NCI-H748 treated with DMSO at 0.1 percent for 48 hours (cell line): ENCODE data around the gene SLC16A3.
A peak's percentile ranks its signal among the peaks of the same experiment; 100 is the strongest.

Experiments used
- DNase-seq: peaks from one replicate; lab custom pipeline; 2025; lab: John Stamatoyannopoulos, UW

Gene SLC16A3

GRCh38 chr17:82269138-82269881 lies 40.5 kb downstream of the SLC16A3 start:
- DNase-seq, result no peak

GRCh38 chr17:82269882-82270500 lies 41.1 kb downstream of the SLC16A3 start:
- no peak for DNase-seq

DNA sequence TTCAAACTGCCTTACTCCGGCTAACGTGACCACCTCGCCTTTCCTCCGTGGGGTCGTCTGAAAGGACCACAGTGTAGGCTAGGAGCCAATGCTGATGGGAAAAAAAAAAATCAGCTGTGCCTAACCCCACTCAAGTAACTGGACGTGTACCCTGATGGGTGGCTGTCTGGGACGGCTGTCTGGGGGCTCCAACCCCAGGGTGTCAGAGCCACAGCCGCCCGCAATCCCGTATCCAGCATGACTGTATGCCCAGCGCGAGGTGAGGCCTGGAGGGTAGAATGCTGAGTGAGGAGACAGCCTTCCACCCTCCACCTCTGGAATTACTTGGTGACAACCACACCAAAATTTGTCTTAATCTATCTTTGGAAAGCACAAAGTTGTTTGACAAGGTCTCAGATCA lies 41.8 kb downstream of the SLC16A3 start:
- no peak for DNase-seq

GRCh38 chr17:82271401-82271800 lies 42.6 kb downstream of the SLC16A3 start:
- no peak for DNase-seq

DNA sequence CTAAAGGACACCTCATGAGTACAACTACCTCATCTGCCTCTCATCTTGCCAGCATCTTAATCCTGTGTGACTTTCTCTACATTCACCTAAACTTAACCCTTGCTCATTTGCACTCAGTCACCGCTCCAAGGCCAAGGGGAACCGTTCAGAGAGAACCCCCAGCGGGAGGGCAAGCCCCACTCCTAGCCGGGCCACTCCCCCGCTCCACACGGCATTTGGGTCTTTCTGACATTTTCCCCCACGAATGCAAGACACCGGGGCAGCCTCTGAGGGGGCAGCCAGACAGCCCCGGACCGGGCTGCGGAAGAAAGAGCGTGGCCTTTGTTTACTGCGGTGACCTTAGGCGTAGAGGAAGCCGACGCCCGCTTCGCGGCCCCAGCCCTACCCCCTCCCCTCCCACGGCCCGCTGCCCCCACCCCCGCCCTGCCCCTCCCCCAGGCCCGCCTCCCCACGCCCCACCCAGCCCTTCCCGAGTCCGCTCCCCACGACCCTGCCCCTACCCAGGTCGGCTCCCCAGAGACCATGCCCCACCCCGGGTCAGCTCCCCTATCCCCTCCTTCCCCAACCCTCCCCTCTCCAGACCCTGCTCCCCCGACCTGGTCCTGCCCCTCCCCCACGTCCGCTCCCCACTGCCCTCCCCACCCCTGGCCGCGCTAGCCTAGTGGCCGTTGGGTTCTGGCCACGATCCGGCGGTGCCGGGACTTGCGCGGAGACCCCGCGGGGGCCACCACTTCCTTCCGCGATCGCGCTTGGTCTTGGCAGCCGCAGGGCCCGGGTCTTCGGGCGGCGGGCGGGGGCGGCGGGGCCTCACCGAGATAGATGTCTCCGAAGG lies 43.9 kb downstream of the SLC16A3 start:
- DNase-seq, result no peak

- peak; percentile 76 for DNase-seq
Observed at GRCh38 chr17:82273327-82274133, 44.7 kb downstream of the SLC16A3 start, which contains the start of gene CSNK1D. Gene CSNK1D, minus strand, starts transcription at chr17:82273700. Its CDS starts 319 bp downstream, at chr17:82273381.

DNA sequence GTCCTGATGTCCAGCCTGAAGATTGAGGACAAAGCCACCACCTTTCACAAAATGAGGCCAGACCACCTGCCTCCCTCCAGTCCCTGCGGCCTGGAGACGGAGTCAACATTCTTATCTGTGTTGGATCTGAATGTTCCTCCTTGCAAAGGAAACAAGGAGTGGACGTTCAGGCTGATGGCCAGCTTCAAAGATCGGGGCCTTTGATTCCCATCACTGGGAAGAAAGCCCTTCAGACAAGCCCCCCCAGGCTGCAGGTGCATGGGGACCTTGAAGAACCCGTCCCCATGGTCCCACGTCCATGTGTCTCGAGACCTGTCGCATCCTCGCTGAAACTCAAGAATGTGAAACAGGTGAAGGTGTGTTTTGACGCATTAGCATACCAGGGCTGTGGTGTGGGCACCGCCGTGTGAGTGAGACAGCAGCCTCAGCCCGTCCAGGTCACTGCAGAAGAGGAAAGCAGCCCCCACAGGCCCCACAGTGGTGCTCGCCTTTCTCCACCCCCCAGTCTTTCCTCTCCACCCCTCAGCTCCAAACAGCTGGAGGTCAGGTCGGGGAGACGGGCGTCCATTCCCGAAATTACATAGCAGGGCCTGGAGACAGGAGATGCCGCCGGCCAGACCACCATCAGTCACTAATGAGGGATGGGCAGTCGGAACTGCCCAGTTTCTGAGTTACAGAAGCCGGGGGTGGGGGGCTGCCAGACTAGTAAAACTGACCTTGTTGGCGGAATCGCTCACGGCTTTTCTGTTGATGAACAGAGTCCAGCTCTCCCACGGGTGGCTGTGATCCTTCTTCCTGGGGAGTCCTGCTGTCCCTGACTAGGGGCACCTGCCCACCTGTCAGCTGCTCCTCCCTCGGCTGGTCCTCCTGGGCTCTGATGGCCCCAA lies 45.5 kb downstream of the SLC16A3 start:
- no peak for DNase-seq

GRCh38 chr17:82275326-82275725 lies 46.5 kb downstream of the SLC16A3 start:
- DNase-seq, result no peak

DNA sequence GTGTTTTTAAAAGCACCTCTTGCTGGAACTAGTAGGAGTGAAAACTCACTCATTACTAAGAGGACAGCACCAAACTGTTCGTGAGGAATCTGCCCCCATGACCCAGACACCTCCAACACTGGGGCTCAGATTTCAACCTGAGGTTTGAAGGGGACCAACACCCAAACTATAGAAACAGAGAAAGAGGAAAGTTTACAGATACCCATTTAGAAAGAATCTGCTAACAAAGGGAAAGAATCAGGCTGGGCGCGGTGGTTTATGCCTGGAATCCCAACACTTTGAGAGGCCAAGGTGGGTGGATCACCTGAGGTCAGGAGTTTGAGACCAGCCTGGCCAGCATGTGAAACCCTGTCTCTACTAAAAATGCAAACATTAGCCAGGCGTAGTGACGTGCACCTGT lies 48.1 kb downstream of the SLC16A3 start:
- no peak for DNase-seq

DNA sequence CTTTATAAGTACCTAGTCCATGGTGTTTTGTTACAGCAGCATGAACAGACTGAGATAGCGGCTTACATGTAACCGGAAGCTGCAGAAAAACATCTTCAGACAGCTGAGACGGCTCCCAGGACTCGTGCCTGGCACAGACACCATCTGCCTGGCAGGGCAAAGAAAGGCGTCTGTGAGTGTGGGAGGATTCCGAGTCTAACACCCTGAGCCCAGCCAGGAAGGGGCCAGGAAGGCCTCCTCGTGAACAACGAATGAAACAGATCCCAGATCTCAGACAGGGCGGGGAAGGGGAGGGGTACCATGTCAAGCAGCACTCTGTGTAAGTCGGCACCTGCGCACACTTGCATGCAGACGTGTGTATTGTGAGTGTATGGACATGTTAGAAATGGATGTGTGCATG lies 49.0 kb downstream of the SLC16A3 start:
- DNase-seq, result no peak

DNA sequence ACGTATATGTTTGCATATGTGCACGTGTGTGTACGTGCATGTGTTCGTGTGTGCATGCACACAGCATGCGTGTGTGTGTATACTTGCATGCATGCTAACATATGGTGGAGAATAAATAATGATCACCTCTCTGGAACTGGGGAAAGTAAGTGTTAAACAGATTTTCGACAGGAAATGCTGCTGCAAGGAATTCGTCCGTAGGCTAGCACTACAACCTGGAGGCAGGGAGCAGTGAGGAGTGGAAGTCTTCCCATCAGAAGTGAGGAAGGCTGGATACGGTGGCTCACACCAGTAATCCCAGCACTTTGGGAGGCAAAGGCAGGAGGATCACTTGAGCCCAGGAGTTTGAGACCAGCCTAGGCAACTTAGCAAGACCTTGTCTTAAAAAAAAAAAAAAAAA lies 49.5 kb downstream of the SLC16A3 start:
- DNase-seq, result no peak

GRCh38 chr17:82278786-82279391 lies 50.0 kb downstream of the SLC16A3 start:
- DNase-seq, result no peak

GRCh38 chr17:82280537-82280936 lies 51.7 kb downstream of the SLC16A3 start:
- DNase-seq, result no peak

DNA sequence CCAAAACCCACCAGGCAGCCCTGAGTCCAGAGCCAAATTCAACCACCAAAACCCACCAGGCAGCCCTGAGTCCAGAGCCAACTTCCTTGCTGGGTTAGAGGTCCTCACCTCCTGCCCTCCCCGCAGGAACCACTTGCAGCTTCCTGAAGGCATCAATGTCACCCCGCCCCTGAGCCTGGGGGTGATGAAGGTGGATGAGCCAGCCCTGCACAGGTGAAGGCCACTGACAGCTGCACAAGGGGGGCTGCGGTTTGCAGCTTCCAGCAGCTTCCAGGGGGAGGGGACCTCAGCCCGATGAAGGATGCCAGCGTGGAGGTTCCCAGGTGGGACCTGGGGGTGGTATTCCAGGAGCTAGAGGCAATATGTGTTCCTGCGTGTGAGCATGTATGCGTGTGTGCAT lies 52.2 kb downstream of the SLC16A3 start:
- DNase-seq, result no peak

DNA sequence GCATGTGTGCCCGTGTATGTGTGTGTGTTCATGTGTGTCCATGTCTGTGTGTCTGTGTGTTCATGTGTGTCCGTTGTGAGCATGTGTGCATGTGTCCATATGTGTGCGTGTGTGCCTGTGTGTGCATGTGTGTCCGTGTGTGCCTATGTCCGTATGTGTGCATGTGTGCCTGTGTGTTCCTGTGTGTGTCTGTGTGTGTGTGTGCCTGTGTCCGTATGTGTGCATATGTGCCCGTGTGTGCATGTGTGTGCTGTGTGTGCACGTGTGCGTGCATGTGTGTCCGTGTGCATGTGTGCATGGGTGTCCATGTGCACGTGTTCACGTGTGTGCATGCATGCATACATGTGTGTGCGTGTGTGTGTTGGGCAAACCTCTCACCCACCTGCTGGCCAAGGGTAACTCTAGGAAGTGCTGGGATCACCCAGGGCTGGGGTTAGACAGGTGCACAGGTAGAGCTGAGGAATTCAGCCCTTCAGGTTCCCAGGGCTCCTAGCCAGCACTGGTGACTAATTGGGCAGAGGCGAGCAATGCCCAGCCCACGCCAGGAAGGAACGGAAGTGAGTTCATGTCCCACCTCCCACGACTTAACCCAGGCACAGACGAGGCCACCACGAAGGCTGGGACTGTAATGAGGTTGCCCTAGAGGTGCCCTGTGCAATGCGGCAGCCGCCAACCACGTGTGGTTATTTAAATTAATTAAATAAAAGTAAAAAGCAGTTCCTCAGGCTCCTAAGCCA lies 52.8 kb downstream of the SLC16A3 start:
- DNase-seq, result no peak

DNA sequence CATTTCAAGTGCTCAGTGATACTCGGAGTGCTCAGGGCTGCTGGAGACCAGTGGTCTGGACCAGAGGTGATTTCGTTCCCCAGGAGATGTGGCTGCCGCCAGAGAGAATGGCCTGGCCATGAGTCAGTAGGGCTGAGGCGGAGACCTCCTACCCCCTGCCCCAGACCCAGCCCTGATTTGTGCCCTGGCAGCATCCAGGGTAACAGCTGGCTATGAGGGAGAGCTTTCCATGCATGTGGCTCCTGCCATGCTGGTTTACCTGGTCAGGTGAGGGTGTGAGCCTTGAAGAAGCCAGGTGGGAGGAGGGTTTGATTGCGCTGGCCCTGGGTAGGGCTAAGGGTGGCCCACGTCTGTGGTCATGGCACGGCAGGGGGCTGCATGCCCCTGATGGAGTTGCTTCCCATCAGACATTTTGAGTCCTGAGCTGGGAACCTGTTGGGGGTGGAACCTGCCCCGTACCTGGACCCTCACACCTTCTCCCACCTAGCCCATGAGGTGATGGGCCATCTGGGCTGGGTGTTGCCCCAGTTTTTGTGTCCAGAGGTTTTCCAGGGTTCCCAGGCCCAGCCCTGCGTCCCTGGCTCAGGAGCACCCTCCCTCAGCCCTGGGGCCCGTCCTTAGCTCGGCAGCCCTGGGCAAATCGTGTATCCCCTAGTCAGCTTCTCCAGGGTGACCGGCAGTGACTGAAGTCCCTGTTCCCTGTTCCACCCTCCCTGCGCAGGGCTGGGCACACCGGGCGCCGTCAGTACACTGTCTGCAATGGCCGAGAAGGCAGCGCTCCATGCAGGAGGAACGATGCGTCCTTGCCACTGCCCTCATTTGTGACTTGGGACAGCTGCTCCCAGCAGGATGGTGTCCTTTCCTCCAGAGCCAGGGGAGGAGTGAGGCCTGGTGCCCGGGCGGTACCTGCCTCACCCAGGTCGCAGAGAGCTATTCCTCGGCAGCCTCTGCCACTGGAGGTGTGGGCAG lies 53.7 kb downstream of the SLC16A3 start:
- DNase-seq, result no peak

DNA sequence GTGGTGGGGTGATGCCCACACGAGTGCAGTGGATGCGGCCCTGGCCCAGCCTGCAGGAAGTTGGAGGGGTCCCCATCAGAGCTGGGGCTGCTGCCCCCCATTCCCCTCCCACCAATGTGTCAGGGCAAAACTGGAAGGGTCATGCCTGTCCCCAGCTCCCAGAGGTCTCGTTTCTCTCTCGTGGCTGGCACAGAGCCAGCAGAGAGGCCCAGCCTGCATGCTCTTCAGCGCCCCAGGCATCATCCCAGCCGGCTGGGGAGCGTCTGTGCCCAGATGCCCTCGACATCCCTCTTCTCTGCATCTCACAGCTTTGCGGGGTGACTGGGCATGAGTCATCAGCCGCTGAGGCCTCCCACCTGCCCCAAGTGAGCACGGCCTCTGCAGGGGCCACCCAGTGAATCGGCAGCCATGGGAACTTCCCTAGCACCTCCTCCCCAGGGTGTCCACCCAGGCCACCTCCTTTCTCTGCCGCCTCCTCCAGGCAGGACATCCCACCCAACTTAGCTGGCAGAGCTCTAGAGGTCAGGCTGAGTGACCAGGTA lies 54.4 kb downstream of the SLC16A3 start:
- no peak for DNase-seq

- no peak for DNase-seq
Observed at GRCh38 chr17:82285141-82285540, 56.3 kb downstream of the SLC16A3 start.
